DND-41 (cell line): ENCODE measurements around the gene MBD6.

Experiments used
- EZH2 ChIP-seq: IDR thresholded peaks from 3 replicates; pipeline ENCODE4 v1.6.1; 2012; ENCODE audit warnings: borderline replicate concordance, low read depth, mild to moderate bottlenecking, moderate library complexity, low read length, inconsistent platforms; ENCODE audit not compliant: severe bottlenecking
- TF ChIP-seq, protein P1 (sequence below): IDR thresholded peaks from 2 replicates; pipeline ENCODE4 v1.5.1; 2012; ENCODE audit warnings: borderline replicate concordance, low read length, moderate library complexity, mild to moderate bottlenecking; ENCODE audit not compliant: poor library complexity, severe bottlenecking; ENCODE audit errors: extremely low read depth

- no peak for TF ChIP-seq EZH2
- TF ChIP-seq, protein P1, sequence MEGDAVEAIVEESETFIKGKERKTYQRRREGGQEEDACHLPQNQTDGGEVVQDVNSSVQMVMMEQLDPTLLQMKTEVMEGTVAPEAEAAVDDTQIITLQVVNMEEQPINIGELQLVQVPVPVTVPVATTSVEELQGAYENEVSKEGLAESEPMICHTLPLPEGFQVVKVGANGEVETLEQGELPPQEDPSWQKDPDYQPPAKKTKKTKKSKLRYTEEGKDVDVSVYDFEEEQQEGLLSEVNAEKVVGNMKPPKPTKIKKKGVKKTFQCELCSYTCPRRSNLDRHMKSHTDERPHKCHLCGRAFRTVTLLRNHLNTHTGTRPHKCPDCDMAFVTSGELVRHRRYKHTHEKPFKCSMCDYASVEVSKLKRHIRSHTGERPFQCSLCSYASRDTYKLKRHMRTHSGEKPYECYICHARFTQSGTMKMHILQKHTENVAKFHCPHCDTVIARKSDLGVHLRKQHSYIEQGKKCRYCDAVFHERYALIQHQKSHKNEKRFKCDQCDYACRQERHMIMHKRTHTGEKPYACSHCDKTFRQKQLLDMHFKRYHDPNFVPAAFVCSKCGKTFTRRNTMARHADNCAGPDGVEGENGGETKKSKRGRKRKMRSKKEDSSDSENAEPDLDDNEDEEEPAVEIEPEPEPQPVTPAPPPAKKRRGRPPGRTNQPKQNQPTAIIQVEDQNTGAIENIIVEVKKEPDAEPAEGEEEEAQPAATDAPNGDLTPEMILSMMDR, result no peak
Observed at GRCh38 chr12:57536597-57536942, 13.9 kb downstream of the MBD6 start.
